ENCODE measurements around the gene KLHL29.
"Not testable (repeated sequence)": the region's sequence is repeated elsewhere in the genome, so short reads cannot be mapped to it uniquely, and the experiment has no call there.

Gene KLHL29

DNA sequence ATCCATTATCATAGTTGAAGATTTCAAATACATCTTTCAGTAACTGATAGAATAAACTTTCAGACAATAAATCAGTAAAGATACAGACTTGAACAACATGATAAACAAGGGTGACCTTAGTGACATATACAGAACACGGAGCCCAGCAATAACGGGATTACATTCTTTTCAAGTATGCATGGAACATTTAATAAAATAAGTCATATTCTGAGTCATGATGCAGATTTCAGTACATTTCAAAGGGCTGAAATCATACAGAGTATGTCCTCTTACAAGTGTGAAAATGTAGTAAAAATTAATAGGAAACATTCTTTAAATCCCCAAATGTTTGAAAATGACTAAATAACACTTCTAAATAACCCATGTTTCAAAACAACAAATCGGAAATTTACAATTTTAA is 17.2 kb upstream of the KLHL29 start:
- DNase-seq: no peak

GRCh38 chr2:23373666-23374065 is 11.3 kb upstream of the KLHL29 start:
- no peak for DNase-seq

- no peak for DNase-seq
Observed at GRCh38 chr2:23375448-23375847, 9.5 kb upstream of the KLHL29 start.

DNA sequence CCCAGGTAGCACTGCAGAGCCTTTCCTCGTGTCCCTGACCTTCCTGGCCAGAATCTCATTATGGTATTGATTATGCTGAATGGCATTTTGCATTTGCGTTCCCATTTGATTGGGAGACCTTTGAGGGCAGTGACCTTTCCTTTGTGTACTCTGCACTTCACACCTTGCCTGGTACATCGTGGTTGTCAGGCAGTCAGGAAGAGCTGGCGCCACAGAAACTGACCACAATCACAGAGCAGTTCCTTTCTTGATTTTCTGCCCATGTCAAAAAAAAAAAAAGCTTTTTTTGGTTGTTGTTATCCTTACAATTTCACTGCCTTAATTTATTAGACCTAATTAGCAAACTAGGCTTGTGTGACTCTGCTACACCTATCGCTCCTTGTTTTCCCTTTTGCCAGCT is 8.9 kb upstream of the KLHL29 start:
- DNase-seq: no peak

- no peak for DNase-seq
Observed at GRCh38 chr2:23376972-23377371, 8.0 kb upstream of the KLHL29 start.

GRCh38 chr2:23377771-23378170 is 7.2 kb upstream of the KLHL29 start:
- no peak for DNase-seq

- DNase-seq: no peak
Observed at GRCh38 chr2:23378496-23378895, 6.5 kb upstream of the KLHL29 start.

- DNase-seq: no peak
Observed at GRCh38 chr2:23379220-23379695, 5.7 kb upstream of the KLHL29 start.

DNA sequence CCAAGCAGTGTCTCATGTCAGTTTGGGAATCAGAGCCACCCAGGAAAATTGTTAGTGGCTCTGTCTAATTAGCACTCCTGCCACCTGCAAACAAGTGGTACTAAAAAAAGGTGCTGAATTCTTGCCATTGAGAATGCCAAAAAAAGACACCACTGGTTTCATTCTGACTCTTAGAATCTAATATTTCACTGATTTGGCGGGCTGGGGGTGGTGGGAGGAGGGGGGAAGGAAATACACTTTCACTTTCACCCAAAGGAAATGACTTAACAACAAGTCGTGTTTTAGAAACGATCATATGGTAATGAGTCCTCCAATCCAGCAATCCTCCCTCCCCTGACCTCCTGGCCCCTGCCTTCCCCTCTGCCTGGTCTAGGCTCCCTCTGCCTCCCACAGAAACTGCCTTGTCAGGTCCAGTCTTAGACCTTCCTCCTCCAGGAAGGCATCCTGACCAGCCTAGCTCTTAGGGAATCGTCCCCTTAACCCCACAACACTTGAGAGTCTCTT is 4.4 kb upstream of the KLHL29 start:
- no peak for DNase-seq

- no peak for DNase-seq
Observed at GRCh38 chr2:23381084-23381483, 3.9 kb upstream of the KLHL29 start.

DNA sequence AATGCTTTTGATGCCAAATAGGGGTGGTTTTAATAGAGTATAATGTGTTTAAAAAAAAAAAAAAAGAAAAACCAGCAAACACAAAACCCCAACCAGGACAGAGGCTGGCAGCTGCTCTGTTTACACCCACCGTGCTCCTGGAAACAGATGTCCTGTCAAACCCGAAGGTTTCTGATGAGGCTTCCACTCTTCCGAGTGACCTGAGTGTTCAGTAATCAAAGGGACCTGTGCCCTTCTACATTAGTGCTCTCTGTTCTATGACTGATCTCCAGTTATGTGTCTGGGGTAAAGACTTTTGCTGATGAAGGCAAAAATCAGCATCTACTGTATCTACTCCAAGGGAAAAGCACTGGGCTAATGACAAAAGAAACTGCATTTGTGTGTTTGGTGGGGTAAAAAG is 3.5 kb upstream of the KLHL29 start:
- no peak for DNase-seq

- DNase-seq: no peak
Observed at GRCh38 chr2:23383100-23383499, 1.9 kb upstream of the KLHL29 start.

GRCh38 chr2:23385351-23385747 is 370 bp downstream of the KLHL29 start:
- DNase-seq: peak in 7 of 56 donors; percentile 23 to 60 (median 37)

DNA sequence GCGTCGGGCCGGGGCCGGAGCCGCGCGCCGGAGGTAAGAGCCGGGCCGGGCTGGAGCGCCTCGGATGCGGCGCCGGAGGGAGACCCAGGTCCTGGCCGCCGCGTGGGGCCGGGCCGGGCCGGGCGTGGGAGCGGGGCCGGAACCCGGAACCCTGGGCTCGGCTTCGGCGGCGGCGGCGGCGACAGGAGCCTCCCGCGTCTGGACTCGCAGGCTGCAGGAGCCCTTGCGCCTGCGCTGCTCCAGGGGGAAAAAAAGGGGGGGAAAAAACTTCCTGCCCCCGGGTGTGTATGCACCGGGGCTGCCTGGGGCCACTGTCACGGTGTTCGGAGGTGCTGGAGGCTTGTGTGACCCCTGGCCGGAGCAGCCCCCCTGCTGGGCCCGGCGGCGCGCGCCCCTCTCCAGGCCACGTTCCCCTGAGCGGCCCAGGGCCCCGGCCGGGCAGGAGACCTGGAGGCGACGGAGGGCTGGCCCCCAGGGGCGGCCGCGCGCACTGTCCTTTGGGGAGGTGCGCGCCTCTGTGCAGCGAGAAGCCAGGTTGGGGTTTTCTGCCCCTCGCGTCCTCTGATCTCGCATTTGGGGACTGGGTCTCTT is 864 bp downstream of the KLHL29 start:
- peak in 1 of 56 donors; percentile 7 for DNase-seq

- peak in 8 of 56 donors; percentile 10 to 36 (median 25) for DNase-seq
Observed at GRCh38 chr2:23386339-23387220, 1.6 kb downstream of the KLHL29 start.

DNA sequence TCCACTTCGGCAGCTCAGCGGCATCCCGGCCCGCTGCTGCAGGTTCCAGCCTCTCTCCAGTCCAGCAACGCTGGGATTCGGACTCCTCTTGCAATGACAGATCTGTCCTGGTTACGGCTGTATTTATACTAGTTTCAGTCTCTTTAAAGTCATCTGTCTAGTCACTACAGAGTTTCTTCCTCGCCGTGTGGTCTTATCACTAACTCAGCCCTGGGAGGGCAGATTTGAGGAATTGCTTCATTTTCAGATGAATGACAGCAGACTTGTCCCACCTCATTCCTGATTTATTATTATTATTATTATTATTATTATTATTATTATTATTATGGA is 2.2 kb downstream of the KLHL29 start:
- DNase-seq: no peak

DNA sequence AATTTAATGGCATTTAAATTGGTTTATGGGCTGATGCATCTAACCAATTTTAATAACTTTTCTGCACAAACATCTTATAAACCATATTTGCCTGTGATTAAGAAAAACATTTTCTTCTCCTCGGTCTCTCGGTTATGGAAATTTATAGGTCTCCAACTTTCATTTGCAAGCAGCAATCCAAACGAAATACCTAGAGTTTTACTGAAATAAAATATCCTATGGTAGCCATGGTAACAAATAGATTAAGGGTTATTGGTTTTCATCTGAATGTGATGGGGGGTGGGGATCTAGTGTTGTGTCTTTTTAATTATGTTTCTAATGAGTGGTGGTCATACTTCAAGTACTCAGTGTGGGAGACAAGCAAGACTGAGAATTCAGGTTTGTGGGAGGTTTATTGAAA is 2.9 kb downstream of the KLHL29 start:
- no peak for DNase-seq

- DNase-seq: no peak
Observed at GRCh38 chr2:23388294-23388693, 3.3 kb downstream of the KLHL29 start.

DNA sequence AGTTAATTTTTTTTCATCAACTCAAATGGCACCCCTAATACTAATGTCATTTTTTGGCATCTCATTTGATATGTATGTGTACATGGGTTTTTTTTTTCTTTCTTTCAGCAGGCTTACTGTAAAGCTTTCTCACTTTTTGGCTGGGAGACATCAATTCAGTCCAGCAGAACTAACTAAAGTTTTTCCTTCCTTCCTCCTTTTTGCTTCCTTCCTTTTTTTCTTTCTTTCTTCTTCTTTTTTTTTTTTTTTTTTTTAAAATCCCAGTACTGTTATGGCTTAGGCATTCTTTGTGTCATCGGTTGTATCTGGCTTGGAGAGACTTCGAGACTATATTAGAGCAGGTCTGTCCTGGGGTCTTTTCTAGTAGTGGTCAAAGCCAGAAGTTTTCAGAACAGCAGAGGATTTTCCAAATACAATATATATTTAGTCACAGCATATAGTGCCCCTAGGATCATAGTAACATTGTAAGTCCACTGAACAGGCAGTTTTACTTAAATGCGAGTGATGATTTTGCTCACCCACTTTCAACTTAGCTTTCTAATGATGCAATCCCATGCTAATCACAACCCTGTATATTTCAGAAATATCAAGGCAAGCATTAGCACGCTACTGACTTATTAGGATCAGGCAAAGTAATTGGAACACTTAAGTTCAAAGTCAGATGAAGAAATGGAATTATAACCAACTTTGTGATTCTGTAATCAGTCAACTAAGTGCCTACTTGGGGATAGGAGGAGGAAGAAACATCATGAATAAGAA is 4.0 kb downstream of the KLHL29 start:
- no peak for DNase-seq

- DNase-seq: peak in 4 of 56 donors; percentile 16 to 26 (median 21)
Observed at GRCh38 chr2:23390152-23390551, 5.2 kb downstream of the KLHL29 start.

- DNase-seq: not testable (repeated sequence)
Observed at GRCh38 chr2:23391237-23391736, 6.3 kb downstream of the KLHL29 start.

GRCh38 chr2:23393722-23394121 is 8.7 kb downstream of the KLHL29 start:
- peak in 2 of 56 donors; percentile 6 to 14 for DNase-seq

Data from nucleus accumbens (tissue), 56 donors.